ENCODE results near the gene COL9A2.

Gene COL9A2

GRCh38 chr1:40339420-40340323, 22.6 kb upstream of the COL9A2 start:
- H3K4me3 ChIP-seq (ENCODE audit: insufficient read depth, low read length, poor library complexity, severe bottlenecking), result no peak overlapping the region
- no peaks in the 10 kb centered on the region for H3K9me2 ChIP-seq (replicated peaks; ENCODE audit: insufficient read depth, low read length)
- H3K27ac ChIP-seq (ENCODE audit: low read depth, low read length), result no peak overlapping the region
- H3F3A ChIP-seq (ENCODE audit: insufficient read depth), result no peaks in the 10 kb centered on the region
- H3K4me2 ChIP-seq (ENCODE audit: low read depth, low read length, poor library complexity, severe bottlenecking), result no peak overlapping the region
- H3K27me3 ChIP-seq (ENCODE audit: low read length), result no peaks in the 10 kb centered on the region
- H3K79me2 ChIP-seq (ENCODE audit: insufficient read depth, low read length), result no peaks in the 10 kb centered on the region
- no peak overlapping the region for H3K9ac ChIP-seq (ENCODE audit: low read length)
- H3K9me3 ChIP-seq (ENCODE audit: insufficient read depth, low read length), result no peaks in the 10 kb centered on the region
- TF ChIP-seq CTCF (IDR thresholded peaks at IDR 0.05; ENCODE audit: insufficient read depth, low read length, poor library complexity, severe bottlenecking) (no peak), EZH2phosphoT487 (conservative IDR thresholded peaks at IDR 0.05; ENCODE audit: low read length) (no peak)
- H3K36me3 ChIP-seq (ENCODE audit: low read length), result no peaks in the 10 kb centered on the region
- H4K20me1 ChIP-seq (ENCODE audit: low read depth, low read length), result no peaks in the 10 kb centered on the region
- H2AFZ ChIP-seq (ENCODE audit: low read depth, low read length, severe bottlenecking), result no peak overlapping the region

- Histone ChIP-seq H3K9ac (ENCODE audit: low read length) (no peak overlapping the region), H3K9me3 (ENCODE audit: insufficient read depth, low read length) (no peaks in the 10 kb centered on the region), H3F3A (ENCODE audit: insufficient read depth) (no peaks in the 10 kb centered on the region), H3K27me3 (ENCODE audit: low read length) (no peaks in the 10 kb centered on the region), H3K27ac (ENCODE audit: low read depth, low read length) (no peak overlapping the region), H4K20me1 (ENCODE audit: low read depth, low read length) (no peaks in the 10 kb centered on the region), H3K4me2 (ENCODE audit: low read depth, low read length, poor library complexity, severe bottlenecking) (peak overlapping the region; percentile 14), H3K9me2 (replicated peaks; ENCODE audit: insufficient read depth, low read length) (no peaks in the 10 kb centered on the region), H3K79me2 (ENCODE audit: insufficient read depth, low read length) (no peaks in the 10 kb centered on the region), H3K36me3 (ENCODE audit: low read length) (no peaks in the 10 kb centered on the region), H3K4me3 (ENCODE audit: insufficient read depth, low read length, poor library complexity, severe bottlenecking) (no peak overlapping the region), H2AFZ (ENCODE audit: low read depth, low read length, severe bottlenecking) (peak overlapping the region; percentile 63)
- TF ChIP-seq EZH2phosphoT487 (conservative IDR thresholded peaks at IDR 0.05; ENCODE audit: low read length), result no peak
- TF ChIP-seq CTCF (IDR thresholded peaks at IDR 0.05; ENCODE audit: insufficient read depth, low read length, poor library complexity, severe bottlenecking), result peak; percentile 96
Observed at GRCh38 chr1:40338745-40339419, 21.8 kb upstream of the COL9A2 start.

- no peaks in the 10 kb centered on the region for H3K27me3 ChIP-seq (ENCODE audit: low read length)
- no peaks in the 10 kb centered on the region for H3K36me3 ChIP-seq (ENCODE audit: low read length)
- no peaks in the 10 kb centered on the region for H3K9me3 ChIP-seq (ENCODE audit: insufficient read depth, low read length)
- no peak overlapping the region for H3K4me2 ChIP-seq (ENCODE audit: low read depth, low read length, poor library complexity, severe bottlenecking)
- no peak overlapping the region for H3K9ac ChIP-seq (ENCODE audit: low read length)
- H3K27ac ChIP-seq (ENCODE audit: low read depth, low read length), result no peak overlapping the region
- H3K79me2 ChIP-seq (ENCODE audit: insufficient read depth, low read length), result no peaks in the 10 kb centered on the region
- H3F3A ChIP-seq (ENCODE audit: insufficient read depth), result no peaks in the 10 kb centered on the region
- H3K4me3 ChIP-seq (ENCODE audit: insufficient read depth, low read length, poor library complexity, severe bottlenecking), result no peak overlapping the region
- no peaks in the 10 kb centered on the region for H4K20me1 ChIP-seq (ENCODE audit: low read depth, low read length)
- TF ChIP-seq EZH2phosphoT487 (conservative IDR thresholded peaks at IDR 0.05; ENCODE audit: low read length) (no peak), CTCF (IDR thresholded peaks at IDR 0.05; ENCODE audit: insufficient read depth, low read length, poor library complexity, severe bottlenecking) (no peak)
- no peaks in the 10 kb centered on the region for H3K9me2 ChIP-seq (replicated peaks; ENCODE audit: insufficient read depth, low read length)
- no peak overlapping the region for H2AFZ ChIP-seq (ENCODE audit: low read depth, low read length, severe bottlenecking)
Observed at GRCh38 chr1:40337443-40337842, 20.4 kb upstream of the COL9A2 start.

Data from SU-DHL-6 (cell line).